ENCODE results near the gene FAHD2B.
"Not testable (repeated sequence)": the region's sequence is repeated elsewhere in the genome, so short reads cannot be mapped to it uniquely, and the experiment has no call there.

The FAHD2B gene

GRCh38 chr2:97094772-97095611 lies at the start of gene FAHD2B:
Gene FAHD2B (minus strand): TSS chr2:97094882. CDS start chr2:97091706, 3,176 bp downstream.
- Mint-ChIP-seq H3K27me3 (peaks cover 18% of the 10 kb centered on the region), H3K4me3 (peak within 1 kb of the TSS; percentile 66), H3K4me1 (ENCODE audit: low read depth) (peaks cover 10% of the 10 kb centered on the region)
- H3K9me3 Mint-ChIP-seq; H3K27ac Mint-ChIP-seq; intact Hi-C loops (cut with micrococcal nuclease); H3K36me3 Mint-ChIP-seq (ENCODE audit: low read depth): not testable (repeated sequence)

- H3K4me3 Mint-ChIP-seq; H3K27ac Mint-ChIP-seq; H3K9me3 Mint-ChIP-seq; H3K27me3 Mint-ChIP-seq; H3K4me1 Mint-ChIP-seq (ENCODE audit: low read depth); intact Hi-C loops (cut with micrococcal nuclease): not testable (repeated sequence)
- peaks cover 33% of the 10 kb centered on the region for H3K36me3 Mint-ChIP-seq (ENCODE audit: low read depth)
Observed at GRCh38 chr2:97144016-97144415, 49.3 kb upstream of the FAHD2B start.

- H3K27me3 Mint-ChIP-seq; H3K4me3 Mint-ChIP-seq; H3K27ac Mint-ChIP-seq; H3K36me3 Mint-ChIP-seq (ENCODE audit: low read depth); H3K4me1 Mint-ChIP-seq (ENCODE audit: low read depth); intact Hi-C loops (cut with micrococcal nuclease); H3K9me3 Mint-ChIP-seq: not testable (repeated sequence)
Observed at GRCh38 chr2:97129090-97129489, 34.4 kb upstream of the FAHD2B start.

- H3K27ac Mint-ChIP-seq, result peak overlapping the region; percentile 89
- not testable (repeated sequence) for H3K9me3 Mint-ChIP-seq
- peaks cover 12% of the 10 kb centered on the region for H3K27me3 Mint-ChIP-seq
- peaks cover 10% of the 10 kb centered on the region for H3K36me3 Mint-ChIP-seq (ENCODE audit: low read depth)
- peak overlapping the region; percentile 89 for H3K4me3 Mint-ChIP-seq
- intact Hi-C loops (cut with micrococcal nuclease), result loop anchor here (5.0 kb wide), 1 partner anchor 257 kb away; the partner anchor contains the start of gene ANKRD39
- peaks cover 11% of the 10 kb centered on the region for H3K4me1 Mint-ChIP-seq (ENCODE audit: low read depth)
Observed at GRCh38 chr2:97113882-97114255, 19.2 kb upstream of the FAHD2B start.

- intact Hi-C loops (cut with micrococcal nuclease), result loop anchor here (5.0 kb wide), 1 partner anchor 256 kb away; the partner anchor contains the start of gene ANKRD39
- peaks cover 17% of the 10 kb centered on the region for H3K4me1 Mint-ChIP-seq (ENCODE audit: low read depth)
- H3K36me3 Mint-ChIP-seq (ENCODE audit: low read depth), result peaks cover 10% of the 10 kb centered on the region
- not testable (repeated sequence) for H3K9me3 Mint-ChIP-seq
- H3K4me3 Mint-ChIP-seq, result peak within 1 kb of the TSS; percentile 89
- H3K27ac Mint-ChIP-seq, result peak within 1 kb of the TSS; percentile 89
- H3K27me3 Mint-ChIP-seq, result peaks cover 12% of the 10 kb centered on the region
Observed at GRCh38 chr2:97113050-97113881, 18.6 kb upstream of the FAHD2B start, which contains the start of gene ANKRD36. Gene ANKRD36 (plus strand): TSS chr2:97113153. CDS start chr2:97113740, 587 bp downstream.

- intact Hi-C loops (cut with micrococcal nuclease), result loop anchor here (5.0 kb wide), 1 partner anchor 255 kb away; the partner anchor contains the start of gene ANKRD39
Observed at GRCh38 chr2:97112320-97113049, 17.8 kb upstream of the FAHD2B start.

GRCh38 chr2:97111246-97111645 lies 16.6 kb upstream of the FAHD2B start:
- Mint-ChIP-seq H3K36me3 (ENCODE audit: low read depth) (peaks cover 10% of the 10 kb centered on the region), H3K27me3 (peaks cover 14% of the 10 kb centered on the region), H3K4me1 (ENCODE audit: low read depth) (peaks cover 17% of the 10 kb centered on the region)
- H3K27ac Mint-ChIP-seq, H3K4me3 Mint-ChIP-seq, H3K9me3 Mint-ChIP-seq: not testable (repeated sequence)
- intact Hi-C loops (cut with micrococcal nuclease), result loop anchor here (5.0 kb wide), 1 partner anchor 254 kb away; the partner anchor contains the start of gene ANKRD39

More at GRCh38 chr2:97112320-97113049, 17.8 kb upstream of the FAHD2B start:
- H3K27me3 Mint-ChIP-seq, result peaks cover 12% of the 10 kb centered on the region
- not testable (repeated sequence) for H3K9me3 Mint-ChIP-seq
- H3K27ac Mint-ChIP-seq, result peak overlapping the region; percentile 89
- peak overlapping the region; percentile 89 for H3K4me3 Mint-ChIP-seq
- H3K4me1 Mint-ChIP-seq (ENCODE audit: low read depth), result peaks cover 17% of the 10 kb centered on the region
- H3K36me3 Mint-ChIP-seq (ENCODE audit: low read depth), result peaks cover 10% of the 10 kb centered on the region

GRCh38 chr2:97106878-97107277 lies 12.2 kb upstream of the FAHD2B start:
- H3K4me3 Mint-ChIP-seq, result not testable (repeated sequence)
- H3K27me3 Mint-ChIP-seq, result peaks cover 27% of the 10 kb centered on the region
- intact Hi-C loops (cut with micrococcal nuclease), result loop anchor here (10.0 kb wide), 1 partner anchor 92 kb away; no protein-coding TSS in a partner anchor

GRCh38 chr2:97098786-97099372 lies 4.2 kb upstream of the FAHD2B start:
- peaks cover 33% of the 10 kb centered on the region for H3K27me3 Mint-ChIP-seq
- H3K27ac Mint-ChIP-seq; H3K9me3 Mint-ChIP-seq; H3K36me3 Mint-ChIP-seq (ENCODE audit: low read depth); intact Hi-C loops (cut with micrococcal nuclease); H3K4me3 Mint-ChIP-seq: not testable (repeated sequence)
- H3K4me1 Mint-ChIP-seq (ENCODE audit: low read depth), result peaks cover 10% of the 10 kb centered on the region

More at GRCh38 chr2:97106878-97107277, 12.2 kb upstream of the FAHD2B start:
- H3K4me1 Mint-ChIP-seq (ENCODE audit: low read depth), result peaks cover 17% of the 10 kb centered on the region
- H3K27ac Mint-ChIP-seq; H3K9me3 Mint-ChIP-seq; H3K36me3 Mint-ChIP-seq (ENCODE audit: low read depth): not testable (repeated sequence)

GRCh38 chr2:97095661-97096060 lies 979 bp upstream of the FAHD2B start:
- H3K4me1 Mint-ChIP-seq (ENCODE audit: low read depth), result peaks cover 10% of the 10 kb centered on the region
- H3K27me3 Mint-ChIP-seq, result peaks cover 22% of the 10 kb centered on the region
- no peak overlapping the region for H3K27ac Mint-ChIP-seq
- intact Hi-C loops (cut with micrococcal nuclease), result no loop called here
- no peak overlapping the region for H3K4me3 Mint-ChIP-seq
- H3K36me3 Mint-ChIP-seq (ENCODE audit: low read depth), result no peaks in the 10 kb centered on the region
- no peaks in the 10 kb centered on the region for H3K9me3 Mint-ChIP-seq

- H3K4me3 Mint-ChIP-seq; intact Hi-C loops (cut with micrococcal nuclease); H3K27ac Mint-ChIP-seq; H3K36me3 Mint-ChIP-seq (ENCODE audit: low read depth); H3K9me3 Mint-ChIP-seq: not testable (repeated sequence)
- Mint-ChIP-seq H3K27me3 (peaks cover 17% of the 10 kb centered on the region), H3K4me1 (ENCODE audit: low read depth) (peaks cover 10% of the 10 kb centered on the region)
Observed at GRCh38 chr2:97093983-97094771, 505 bp downstream of the FAHD2B start.

GRCh38 chr2:97092946-97093345 lies 1.7 kb downstream of the FAHD2B start:
- H3K27ac Mint-ChIP-seq; H3K9me3 Mint-ChIP-seq; H3K4me3 Mint-ChIP-seq; H3K36me3 Mint-ChIP-seq (ENCODE audit: low read depth); intact Hi-C loops (cut with micrococcal nuclease): not testable (repeated sequence)
- Mint-ChIP-seq H3K27me3 (peaks cover 15% of the 10 kb centered on the region), H3K4me1 (ENCODE audit: low read depth) (peaks cover 10% of the 10 kb centered on the region)
